ENCODE data around the gene GRM8.

Gene GRM8

DNA sequence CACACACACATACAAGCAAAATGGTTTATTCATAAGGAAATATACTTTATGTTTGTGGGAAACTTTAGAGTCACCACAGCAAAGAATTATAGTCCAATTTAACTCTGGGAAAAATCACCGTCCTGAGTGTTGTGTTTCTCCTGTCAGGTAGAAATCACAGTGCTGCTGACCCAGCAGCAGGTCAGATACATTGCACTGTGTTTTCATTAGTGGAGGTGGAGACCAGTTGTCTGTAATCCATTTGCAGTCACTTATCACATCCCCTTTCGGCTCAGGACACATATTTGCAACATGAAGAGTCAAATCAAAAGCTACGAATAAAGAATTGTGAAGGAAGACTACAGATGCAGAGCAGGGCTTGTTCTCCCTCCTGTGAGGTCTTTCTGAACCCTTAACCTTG is 799.6 kb downstream of the GRM8 start:
- DNase-seq (ENCODE audit: low read depth in 1 of 2, low spot score in 1 of 2): no peak

DNA sequence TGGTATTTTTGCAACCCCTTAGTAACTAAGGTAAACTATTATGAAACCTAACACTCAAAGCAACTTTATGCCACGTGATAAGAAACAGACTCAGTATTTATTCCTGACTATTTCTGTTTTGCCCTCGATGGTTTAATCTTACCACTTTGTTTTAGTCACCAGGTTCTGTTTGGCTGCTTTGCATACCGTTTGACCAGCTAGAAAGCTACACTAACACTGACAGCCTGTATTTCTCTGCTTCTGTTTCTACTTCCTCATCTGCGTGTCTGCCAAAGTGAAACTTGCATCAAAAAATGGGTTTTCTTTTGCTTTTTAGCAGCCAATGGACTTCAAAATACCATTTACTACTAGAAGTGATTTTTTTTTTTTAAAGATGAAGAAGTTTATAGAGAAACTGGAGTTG is 802.5 kb downstream of the GRM8 start:
- DNase-seq (ENCODE audit: low read depth in 1 of 2, low spot score in 1 of 2): no peak

DNA sequence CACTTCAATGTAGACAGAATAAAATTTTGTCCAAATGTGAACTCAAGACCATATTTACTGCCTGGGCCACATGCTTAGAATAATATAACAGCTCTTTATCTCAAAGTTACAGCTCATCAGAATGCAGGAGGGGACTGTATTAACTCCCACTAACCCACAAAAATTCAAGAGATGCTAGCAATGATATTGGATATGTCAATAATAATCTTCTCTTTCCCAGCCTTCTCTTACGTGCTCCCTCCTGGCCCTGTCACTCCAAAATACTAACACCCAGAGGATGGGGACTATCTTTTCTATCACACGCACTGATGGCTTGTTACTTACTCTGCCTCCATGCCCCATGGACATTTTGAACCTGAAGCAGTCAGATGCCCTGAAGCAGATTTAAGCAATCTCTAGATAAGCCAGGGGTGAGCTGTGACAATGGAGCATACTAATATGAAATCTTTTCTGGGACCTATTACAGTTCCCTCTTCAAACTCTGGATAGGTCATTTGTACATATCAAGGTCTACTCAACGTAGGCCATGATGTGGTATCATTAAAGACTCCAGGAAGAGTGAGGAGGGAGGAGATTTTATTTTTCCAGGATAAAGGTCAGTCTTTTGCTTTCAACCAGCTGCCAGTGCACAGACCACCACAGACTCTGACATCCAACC is 803.0 kb downstream of the GRM8 start:
- no peak for DNase-seq (ENCODE audit: low read depth in 1 of 2, low spot score in 1 of 2)

DNA sequence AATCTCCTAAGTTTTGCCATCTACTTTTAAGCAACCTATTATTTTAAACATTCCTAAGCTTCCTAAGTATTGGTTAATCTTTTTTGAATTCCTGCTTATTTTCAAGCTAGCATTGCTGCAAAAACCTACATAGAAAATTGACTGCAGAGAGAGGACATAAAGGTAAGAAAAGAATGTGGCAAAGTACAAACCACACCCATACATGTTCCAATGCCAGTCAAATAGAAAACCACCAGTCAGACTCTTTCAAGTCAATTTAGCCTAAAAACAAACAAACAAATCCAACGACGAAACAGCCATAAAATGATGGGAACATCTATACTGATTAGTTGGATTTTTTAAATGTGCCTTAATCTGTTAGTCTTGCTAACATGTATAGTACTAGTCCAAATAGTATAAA is 804.8 kb downstream of the GRM8 start:
- DNase-seq (ENCODE audit: low read depth in 1 of 2, low spot score in 1 of 2): no peak

DNA sequence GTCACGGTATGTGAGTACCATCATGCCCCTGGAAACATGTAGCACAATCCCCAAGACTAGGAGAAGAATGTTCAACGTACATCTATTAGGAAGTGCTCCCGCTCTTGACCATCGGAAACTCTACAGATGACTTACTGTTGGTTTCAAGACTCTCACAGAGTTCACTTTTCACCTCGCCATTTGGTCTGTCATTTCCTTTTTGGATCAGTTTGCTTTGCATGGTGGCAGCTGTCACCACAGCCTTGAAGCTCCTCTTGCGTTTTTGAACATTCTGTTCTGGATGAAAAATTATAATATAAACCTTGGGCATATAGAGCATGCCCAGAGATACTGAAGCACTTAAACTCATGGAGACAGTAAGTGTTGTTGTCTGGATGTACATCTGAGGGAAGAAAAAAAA is 806.8 kb downstream of the GRM8 start:
- DNase-seq (ENCODE audit: low read depth in 1 of 2, low spot score in 1 of 2): no peak

DNA sequence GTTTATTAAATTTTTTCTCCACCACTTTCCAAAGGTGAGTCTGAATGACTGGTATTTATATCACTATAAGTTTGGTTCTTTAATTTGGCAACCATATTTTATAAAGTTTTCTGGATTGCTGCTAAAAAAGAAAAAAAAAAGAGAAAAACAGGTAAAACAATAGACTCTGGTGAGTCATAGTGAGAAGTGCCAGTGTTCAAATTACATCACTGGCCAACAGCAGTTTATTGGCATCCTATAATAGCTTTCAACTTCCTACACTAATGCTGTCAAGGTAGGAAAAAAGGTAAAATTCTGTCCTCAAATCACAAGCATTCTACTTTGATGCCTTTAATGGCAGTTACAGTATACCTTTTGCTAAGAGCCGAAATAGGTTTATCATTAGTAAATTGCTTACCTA is 808.8 kb downstream of the GRM8 start:
- no peak for DNase-seq (ENCODE audit: low read depth in 1 of 2, low spot score in 1 of 2)

DNA sequence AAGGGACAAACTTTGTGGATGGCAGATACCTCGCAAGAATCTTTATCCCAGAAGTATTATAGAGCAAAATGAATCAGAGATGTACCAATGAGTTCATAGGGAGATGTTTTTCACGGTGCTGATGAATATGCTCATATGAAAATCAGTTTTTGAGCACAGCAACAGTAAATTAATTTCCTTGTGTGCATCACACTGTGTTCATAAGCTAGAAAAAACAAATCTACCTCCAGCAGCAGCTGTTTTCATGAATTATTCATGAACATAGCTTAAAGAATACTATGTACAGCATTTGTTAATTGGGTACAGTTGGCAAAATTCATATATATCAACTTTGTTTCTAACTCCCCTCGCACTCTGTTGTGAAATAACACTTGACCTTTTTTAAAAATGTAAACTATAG is 809.8 kb downstream of the GRM8 start:
- DNase-seq (ENCODE audit: low read depth in 1 of 2, low spot score in 1 of 2): no peak

DNA sequence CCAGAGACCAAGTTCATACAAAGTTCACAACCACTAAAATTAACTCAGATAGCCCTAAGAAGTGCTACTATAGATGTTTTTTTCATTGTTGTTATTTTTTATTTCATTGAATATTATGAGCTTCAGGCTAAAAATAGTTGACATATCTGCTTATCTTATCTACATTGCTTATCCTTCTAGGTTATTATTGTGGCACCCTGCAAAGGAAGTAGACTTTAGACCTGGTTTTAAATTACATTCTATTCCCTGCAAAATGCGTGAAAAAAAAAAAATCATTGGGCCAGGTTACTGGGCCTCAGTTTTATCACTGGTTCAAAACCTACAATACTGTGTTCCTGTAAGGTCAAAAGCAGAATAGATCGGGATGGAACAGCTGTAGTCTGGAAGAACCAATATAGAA is 811.0 kb downstream of the GRM8 start:
- no peak for DNase-seq (ENCODE audit: low read depth in 1 of 2, low spot score in 1 of 2)

DNA sequence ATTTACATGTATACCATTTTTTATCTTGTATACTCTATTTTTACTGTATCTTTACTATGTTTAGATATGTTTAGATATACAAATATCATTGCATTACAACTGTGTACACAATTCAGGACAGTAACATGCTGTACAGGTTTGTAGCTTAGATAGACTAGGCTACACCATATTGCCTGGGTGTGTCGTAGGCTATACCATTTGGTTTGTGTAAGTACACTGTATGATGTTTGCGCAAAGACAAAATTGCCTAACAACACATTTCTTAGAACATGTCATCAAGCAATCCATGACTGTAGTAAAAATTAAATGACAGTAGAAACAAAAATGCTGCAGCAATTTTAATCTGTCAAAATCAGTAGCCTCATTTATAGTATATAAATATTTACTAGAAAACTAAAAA is 812.2 kb downstream of the GRM8 start:
- no peak for DNase-seq (ENCODE audit: low read depth in 1 of 2, low spot score in 1 of 2)

DNA sequence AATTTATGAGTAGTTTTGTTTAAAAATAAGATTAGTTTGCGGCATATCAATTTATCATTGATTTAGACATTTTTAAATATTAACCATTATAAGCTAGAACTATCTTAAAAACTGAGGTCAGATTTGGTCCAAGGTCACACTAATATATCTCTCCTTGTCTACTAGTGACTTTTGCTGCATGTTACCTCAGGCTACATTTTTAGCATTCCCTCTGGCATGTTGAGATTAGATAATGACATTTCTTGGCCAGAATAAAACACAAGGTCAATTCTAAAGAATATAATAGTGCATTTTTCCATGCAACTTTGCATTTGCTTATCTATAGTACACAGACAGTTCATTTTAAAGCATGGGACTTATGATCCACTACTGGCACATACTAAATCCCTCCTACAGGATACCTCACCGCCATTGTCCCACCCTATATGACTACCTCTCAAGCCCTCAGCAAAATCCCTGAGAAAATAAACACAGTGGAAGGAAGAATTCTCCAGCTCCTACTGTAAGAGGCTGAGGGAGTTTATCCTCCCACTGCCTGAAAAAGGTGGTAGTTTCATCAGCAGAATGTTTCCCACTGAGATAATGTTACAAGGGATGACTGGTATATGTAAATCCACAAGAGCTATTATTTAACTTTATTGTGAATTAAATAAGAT is 816.4 kb downstream of the GRM8 start:
- no peak for DNase-seq (ENCODE audit: low read depth in 1 of 2, low spot score in 1 of 2)

DNA sequence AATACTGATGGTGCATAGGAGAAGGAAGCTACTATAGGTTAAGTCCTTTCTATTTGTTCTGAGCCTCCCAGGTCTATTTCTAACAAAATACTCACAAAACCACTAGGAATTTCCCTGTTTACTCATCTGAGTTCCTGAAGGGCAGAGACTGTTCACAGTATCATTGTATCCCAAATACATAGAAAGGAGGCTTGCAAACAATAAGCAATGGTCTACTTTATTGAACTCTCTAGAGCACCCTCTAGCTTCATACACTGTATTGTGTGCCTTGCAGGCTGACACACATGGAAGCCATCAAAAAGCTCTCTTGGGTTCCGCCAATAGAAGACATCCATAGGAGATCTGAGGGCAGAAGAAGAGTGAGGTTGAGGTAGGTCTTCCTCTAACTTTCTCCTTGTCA is 826.1 kb downstream of the GRM8 start:
- DNase-seq (ENCODE audit: low read depth in 1 of 2, low spot score in 1 of 2): no peak

DNA sequence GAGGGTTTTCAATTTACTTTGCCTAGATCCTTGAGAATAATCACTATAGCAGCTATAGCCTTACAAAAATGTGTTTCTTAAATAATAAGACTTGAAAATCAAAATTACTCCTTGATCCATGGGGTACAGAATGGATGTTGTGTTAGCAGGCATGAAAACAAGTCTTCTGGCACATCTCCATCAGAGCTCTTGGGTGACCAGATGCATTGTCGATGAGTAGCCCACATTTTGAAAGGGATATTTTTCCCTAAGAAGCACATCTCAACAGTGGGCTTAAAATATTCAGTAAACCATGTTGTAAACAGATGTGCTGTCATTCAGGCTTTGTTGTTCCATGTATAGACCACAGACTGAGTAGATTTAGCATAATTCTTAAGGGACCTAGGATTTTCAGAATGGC is 827.8 kb downstream of the GRM8 start:
- no peak for DNase-seq (ENCODE audit: low read depth in 1 of 2, low spot score in 1 of 2)

DNA sequence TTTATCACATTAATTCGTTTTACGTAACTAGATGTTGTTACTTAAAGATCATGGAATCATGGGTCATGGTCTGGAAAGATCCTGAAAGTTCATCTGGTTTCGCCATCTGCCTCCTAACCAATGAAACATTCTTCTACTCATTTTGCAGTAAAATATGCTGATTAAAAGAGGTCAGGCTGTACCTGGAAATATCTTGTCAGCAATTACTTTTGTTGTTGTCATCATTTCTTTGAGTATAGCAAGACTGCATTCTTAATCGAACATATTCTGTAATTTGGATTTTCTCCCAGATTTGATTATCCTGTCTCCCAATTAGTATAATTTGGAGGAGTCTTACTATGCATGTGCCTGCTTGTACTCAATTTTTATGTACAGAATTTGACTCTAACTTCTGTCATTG is 833.7 kb downstream of the GRM8 start:
- DNase-seq (ENCODE audit: low read depth in 1 of 2, low spot score in 1 of 2): no peak

DNA sequence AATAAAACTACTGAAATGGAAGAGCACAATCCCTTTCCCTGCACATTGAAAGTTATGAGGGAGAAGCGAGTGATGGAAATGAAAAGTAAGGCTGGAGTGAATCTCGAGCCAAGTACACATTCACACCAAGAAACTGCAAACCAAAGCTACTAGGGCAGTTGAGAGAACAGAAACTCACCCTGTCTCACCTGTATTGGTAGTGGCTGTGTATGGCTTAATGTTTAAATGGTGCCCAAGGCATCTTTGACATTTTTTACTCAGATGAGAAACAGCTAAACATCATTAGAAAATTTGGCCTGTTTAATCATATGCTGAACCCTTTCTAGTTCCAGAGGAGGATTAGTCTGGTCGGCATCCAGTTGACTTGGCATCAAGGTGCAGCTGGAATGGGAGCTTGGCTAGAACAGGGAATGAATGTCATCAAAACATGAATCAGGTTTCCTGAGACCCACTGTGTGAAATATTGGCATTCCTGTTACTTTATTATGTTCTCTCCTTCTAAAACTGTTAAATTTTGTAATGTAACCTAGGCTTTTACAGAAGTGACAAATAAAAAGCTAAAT is 840.8 kb downstream of the GRM8 start:
- no peak for DNase-seq (ENCODE audit: low read depth in 1 of 2, low spot score in 1 of 2)

DNA sequence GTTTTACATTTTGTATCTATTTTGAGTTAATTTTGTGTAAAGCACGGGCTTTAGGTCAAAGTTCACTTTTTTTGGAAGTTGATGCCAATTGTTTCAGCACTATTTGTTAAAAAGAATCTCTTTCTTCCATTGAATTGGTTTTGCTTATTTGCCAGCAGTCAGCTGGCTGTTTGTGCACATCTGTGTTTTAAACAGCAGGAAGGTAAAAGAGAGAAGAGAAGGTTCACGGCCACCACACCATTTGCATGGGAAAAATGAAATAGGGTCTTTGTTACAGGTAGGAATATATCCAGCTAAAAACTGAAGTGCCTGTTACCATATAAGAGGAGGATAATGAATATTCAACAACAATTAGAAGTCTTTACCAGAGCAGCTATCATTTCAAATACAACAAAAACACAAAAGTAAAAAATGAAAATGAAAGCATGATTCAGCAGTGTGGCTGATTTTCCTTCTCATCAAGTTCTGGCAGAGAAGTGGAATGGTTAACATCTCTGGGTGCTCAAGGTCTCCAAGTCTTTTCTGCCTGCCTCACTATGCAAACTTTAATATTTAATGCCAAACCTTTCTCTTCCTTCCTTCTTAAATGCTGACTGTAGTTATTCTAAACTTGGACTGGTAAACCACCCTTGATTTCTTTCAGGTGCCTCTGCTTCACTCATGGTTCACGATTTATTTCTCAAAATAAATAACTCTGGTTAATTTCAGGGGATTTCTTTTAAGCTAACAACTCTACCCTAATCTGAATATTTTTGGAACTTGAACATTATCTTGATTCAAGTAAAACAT is 841.5 kb downstream of the GRM8 start:
- no peak for DNase-seq (ENCODE audit: low read depth in 1 of 2, low spot score in 1 of 2)

DNA sequence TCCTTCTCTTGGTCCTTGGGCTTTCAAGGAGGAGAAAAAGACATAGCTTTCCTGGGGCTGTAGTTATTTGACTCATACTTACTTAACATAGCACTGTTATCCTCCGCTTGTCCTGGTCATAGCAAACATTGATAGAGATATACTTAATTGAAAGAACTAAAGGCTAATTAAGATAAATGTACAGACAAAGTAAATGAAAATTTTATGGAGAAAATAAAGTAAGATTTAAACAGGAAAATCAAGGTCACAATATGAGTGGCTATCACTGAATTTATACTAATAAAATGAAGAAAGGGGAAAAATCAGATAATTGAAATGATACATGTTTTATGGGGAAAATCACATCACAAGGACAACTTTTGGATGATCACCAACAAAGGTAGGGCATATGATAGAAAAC is 849.7 kb downstream of the GRM8 start:
- DNase-seq (ENCODE audit: low read depth in 1 of 2, low spot score in 1 of 2): no peak

DNA sequence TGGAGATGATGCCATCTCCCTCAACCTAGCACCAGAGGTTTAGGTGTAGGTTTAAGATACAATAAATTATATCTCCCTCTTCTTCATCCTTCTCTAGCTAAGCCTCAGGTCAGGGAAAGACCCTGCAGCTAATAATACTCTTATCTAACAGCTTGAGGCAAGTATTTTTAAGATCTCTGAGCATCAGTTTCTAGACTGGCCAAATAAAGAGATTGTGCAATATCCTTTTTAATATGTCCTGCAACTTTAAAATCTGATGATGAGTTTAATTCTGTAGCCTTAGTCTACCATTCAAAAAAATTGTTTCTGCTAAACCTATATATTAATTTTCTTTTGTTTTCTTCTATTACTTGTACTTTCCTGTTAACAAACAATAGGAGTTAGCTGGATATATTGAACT is 850.8 kb downstream of the GRM8 start:
- DNase-seq (ENCODE audit: low read depth in 1 of 2, low spot score in 1 of 2): no peak

DNA sequence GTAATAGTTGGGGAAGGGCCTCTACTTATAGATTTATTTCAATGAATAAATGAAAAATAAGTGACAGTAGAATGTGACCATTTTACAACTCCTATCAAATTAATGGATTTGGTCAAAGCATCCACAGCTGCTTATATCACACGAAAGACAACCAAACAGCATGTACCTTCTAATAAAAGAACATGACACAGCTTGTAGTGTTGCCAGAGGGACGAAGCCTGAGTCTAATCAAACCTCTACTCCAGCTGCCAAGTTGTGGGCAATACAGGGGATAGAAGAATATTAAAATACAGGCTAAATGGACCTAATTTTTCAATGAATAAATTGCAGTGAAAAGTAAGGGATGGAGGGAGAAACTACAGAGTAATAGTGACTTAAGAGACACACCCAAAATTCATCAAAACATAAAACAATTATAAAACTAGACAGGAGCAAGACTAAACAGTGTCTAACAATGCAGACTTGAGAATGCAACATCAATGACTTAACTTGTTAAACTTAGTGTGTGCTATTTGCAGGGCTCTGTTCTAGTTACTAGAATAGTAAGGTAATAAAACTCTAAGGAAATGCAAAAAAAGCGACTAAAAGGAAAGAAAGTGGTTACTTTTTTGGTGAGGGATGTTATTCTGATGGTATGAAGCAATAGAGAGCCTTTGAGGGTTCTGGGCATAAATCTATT is 853.8 kb downstream of the GRM8 start:
- no peak for DNase-seq (ENCODE audit: low read depth in 1 of 2, low spot score in 1 of 2)

DNA sequence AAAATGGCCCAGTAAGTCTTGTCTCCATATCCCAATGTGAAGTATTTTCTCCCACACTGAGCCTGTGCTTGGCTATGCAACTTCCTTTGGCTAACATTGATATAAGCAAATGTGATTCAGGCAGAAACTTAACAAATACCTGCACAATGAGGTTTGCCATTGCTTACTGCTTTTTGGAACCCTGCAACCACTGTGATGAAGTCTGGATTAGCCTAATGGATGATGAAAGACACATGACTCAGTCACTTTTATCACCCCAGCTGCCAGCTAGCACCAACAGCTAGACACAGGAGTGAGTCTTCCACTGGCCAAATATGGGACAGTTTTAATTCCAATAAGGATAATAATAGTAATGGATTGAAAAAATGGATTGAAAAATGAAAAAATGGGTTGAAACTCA is 854.5 kb downstream of the GRM8 start:
- DNase-seq (ENCODE audit: low read depth in 1 of 2, low spot score in 1 of 2): no peak

DNA sequence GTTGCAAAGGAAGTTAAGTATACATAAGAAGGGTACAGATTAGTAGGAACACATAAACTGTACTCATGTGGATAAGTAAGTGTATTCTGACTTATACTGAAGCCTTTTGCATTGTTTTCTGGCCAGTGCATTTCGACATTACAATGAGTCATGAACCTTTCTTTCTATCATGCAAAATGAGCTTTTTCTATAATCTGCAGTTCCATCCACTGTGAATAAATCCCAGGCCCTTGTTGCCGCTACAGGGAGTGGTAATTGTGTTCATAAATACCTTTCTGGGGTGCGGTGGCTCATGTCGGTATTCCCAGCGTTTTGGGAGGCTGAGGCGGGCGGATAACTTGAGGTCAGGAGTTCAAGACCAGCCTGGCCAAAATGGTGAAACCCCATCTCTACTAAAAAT is 858.3 kb downstream of the GRM8 start:
- DNase-seq (ENCODE audit: low read depth in 1 of 2, low spot score in 1 of 2): no peak
